NCI-H187 treated with DMSO at 0.1 percent for 48 hours (cell line): ENCODE results near the gene PDE4C.

Experiments
- DNase-seq: peaks from one replicate; lab custom pipeline; 2025; lab: John Stamatoyannopoulos, UW

PDE4C gene

DNA sequence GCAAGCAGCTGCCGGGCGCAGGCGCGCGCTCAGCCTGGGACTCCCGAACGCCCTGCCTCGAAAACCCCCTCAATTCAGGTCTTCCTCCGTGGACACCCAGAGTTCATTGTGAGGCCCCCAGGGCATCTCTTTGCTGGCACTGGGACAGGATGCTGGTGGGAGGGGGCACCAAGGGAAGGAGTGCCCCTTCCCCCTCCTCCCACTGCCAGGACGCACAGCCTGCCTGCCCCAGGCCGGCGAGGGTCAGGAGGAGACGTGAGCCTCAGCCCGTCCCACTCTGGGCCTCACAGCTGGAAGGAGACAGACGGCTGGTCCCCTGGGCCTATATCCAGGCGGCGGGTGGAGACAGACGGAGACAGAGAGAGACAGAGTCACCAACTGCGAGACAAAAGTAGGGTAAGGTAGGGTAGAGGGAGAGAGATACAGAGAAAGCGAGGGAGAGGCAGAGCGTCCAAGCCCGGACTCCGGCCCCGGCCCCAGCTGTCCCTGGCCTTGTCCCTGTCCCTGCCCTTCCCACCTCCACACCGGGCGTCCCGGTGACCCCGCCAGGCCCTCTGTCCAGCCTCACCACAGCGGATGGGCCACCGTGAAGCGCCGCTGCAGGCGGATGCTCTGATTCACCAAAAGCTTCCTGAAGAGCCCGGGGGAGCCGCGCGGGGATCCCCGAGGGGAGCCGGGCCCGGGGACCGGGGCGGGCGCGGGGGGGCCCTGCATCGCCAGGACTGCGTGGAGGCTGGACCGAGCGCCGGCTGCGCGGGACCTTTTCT lies at the start of gene PDE4C:
Gene PDE4C, minus strand, starts transcription at position 737 of the 767 bp plus-strand sequence. Its CDS starts 23 bp downstream, at position 714.
- DNase-seq: no peak

DNA sequence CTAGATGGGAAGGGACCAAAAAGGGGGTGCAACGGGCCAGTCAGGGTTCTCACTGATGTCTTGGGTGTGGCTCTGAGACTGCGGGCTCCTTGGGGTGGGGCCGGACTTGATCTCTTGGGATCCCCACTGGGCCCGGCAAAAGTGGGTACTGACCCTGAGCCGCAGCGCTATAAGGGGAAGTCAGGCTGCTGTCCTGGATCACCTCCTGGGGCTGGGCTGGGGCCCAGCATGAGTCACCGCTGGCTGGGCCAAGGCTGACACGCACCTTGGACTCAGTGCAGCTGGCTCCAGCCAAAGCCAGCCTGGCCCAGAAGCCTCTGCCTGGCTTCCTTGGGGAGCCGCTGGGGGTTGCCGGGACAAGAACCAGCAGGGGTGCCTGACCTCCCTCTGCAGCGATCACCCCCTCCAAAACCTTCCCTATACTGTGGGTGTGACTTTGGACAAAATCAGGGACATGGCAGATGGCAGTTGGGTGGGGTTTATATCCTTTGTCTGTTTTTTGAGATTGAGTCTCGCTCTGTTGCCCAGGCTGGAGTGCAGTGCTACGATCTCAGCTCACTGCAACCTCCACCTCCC lies 48.6 kb upstream of the PDE4C start:
- DNase-seq: no peak

DNA sequence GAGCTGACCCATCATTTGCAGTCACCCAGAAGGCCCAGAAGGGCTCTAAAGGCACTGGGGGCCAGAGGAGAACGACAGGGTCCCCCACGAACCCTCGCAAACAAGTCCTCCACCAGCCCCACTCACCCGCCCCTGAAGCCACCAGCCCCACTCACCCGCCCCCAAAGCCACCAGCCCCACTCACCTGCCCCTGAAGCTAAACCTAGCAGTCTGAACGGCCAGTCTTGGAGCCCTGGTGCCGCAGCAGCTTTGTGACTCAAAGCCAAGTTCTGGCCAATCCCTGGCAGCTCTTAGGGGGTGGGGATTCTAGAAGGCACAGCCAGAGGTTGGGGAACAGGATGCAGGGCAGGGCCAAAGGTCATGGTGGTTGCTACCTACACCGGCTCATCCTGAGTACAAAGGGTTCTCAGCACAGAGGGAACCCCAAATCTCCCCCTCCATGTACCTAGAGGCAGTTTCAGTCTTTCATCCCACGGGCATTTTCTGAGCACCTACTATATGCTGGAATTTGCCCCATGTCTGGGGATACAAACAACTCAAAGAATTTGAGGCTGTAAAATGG lies 48.1 kb upstream of the PDE4C start, which contains the start of gene IQCN:
Gene IQCN, minus strand, starts transcription at position 234 of the 562 bp plus-strand sequence. CDS start 4,974 bp downstream, outside the sequence.
- DNase-seq: no peak

GRCh38 chr19:18273561-18274218 lies 47.5 kb upstream of the PDE4C start:
- DNase-seq: no peak

DNA sequence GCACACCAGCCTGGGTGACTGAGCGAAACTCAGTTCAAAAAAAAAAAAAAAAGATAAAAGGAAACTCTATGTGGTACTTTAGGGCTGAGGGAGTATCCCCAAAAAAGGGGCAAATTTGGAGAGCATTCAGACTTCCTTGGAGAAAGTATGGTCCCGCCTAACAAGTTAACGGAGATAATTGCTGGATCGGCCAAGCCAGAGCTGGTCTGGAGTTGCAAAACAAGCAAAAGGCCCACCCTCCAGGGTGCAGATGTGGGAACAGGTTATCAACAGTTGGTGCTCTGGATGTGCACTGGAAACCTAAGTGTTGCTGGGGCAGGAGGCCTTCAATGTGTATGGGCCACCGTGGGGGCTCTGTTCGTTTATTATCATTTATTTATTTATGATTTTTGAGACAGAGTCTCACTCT lies 45.2 kb upstream of the PDE4C start:
- DNase-seq: no peak

DNA sequence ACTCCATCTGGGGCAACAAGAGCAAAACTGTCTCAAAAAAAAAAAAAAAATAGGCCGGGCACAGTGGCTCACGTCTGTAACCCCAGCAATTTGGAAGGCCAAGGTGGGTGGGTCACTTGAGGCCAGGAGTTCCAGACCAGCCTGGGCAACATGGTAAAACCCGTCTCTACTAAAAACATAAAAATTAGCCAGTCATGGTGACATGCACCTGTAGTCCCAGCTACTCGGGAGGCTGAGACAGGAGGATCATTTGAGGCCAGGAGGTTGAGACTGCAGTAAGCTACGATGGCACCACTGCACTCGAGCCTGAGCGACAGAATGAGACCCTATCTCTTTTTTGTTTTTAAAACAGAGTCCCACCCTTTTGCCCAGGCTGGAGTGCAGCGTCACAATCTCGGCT lies 44.1 kb upstream of the PDE4C start:
- no peak for DNase-seq

GRCh38 chr19:18269070-18269723 lies 43.0 kb upstream of the PDE4C start:
- no peak for DNase-seq

DNA sequence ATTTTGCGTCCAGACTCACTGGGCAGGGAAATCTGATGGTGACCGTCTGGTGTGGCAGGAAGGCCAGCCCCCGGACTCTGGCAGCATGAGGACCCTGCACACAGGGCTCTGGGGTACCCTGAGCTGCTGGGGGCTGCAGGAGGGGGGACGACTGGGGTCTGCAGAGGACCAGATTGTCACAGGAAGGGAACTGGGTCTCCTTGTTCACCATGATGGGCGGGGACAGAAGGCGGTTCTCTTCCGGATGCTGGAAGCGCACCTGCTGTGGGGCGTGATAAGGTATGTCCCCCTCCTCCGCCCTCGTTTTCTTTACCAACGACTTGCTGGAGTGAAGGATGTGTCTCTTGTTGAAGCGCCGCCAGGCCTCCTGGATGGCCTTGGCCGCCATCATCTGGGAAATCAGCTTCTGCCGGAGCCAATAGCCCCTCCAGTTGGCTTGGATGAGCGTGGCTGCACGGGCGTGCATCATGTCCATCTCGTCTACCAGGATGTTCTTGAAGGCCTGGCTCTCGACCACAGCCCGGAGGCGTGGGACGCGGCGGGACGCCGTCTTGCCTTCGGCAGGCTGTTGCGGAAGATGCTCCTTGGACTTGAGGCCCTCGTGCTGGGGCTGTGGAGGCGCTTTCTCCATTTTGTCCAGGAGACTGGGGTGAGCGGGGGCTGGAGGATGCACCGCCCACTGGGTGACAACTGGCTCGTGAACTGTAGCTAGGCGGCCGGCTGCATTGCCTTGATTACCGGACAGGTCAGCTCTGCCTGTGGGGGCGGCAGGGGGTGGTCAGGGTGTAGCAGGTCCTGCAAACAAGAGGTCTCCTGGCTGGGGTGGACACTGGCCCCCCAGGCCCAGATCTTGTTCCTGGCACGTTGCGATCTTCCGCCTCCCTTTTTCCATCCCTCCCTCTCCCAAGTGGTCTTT lies 40.8 kb upstream of the PDE4C start:
- DNase-seq: no peak

DNA sequence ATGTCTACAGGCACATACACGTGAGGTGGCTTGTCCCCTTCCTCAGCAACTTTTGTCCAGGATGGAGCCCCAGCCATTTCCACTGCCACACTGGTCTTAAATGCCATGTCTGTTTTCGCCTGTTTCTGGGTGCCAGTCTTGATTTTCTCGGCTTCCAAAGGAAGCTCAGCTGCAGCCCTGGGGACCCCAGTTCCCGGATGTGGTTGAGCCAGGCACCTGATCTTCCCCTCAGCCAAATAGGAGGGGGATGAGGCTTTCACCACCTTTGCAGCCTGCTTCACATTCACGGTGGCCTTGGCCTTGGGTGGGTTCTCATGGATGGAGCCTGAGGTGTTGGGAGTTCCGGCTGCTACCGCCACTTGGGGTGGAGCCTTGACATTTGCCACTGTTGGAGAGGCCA lies 39.3 kb upstream of the PDE4C start:
- no peak for DNase-seq

DNA sequence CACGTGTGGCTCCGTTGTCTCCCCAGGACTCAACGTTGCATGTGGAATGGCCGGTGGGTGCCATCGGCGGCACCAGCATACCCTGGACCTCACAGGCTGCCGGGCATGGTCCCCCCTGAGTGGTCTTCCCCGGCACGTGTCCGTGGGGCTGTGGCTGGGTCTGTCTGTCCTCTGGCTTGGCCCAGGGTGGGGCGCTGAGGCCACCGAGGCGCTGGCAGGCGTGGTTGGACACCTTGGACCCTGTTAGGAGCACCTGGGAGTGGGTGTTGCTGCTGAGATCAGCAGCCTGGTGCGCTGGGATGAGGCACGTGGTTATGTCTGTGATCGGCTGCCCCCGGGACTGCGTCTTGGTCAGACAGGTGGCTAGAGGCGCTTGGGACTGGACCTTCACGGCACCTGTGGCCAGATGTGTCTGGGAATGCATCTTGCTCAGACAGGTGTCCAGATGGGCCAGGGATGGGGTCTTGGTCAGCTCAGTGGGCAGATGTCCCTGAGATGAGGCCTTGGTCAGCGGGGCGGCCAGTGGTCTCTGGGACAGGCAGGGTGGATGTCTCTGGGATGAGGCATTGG lies 38.8 kb upstream of the PDE4C start:
- no peak for DNase-seq

DNA sequence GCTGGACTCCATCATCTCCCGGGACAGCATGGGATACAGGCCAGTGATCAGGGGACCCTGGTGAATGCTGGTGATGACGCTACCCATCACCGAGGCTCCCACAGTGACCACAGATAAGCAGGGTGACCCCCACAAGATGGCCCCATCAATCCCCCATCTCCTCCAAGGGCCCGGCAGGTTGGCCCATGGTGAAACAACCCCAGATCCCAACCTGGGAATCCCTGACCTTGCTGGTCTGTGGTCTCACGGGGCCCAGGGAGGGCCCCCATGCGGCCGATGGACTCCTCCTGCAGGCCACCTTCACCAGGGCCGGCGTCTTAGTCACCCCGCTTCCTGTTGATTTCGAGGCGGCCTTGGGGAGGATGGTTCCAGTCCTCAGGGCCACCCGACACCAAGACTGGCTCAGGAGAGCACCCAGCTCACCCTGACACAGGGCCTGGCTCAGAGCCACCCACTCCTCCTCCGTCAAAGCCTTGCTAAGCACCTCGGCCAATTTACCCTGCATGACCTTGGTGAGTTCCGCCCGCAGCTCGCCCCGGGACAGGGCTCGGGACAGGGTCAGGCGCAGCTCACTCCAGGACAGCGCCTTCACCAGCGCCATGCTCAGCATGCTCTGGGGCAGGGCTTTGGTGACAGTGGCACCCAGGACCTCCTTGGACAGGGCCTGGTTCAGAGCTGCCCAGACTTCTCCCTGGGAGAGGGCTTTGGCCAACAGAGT lies 38.1 kb upstream of the PDE4C start:
- no peak for DNase-seq

- no peak for DNase-seq
Observed at GRCh38 chr19:18263324-18264136, 37.3 kb upstream of the PDE4C start.

- no peak for DNase-seq
Observed at GRCh38 chr19:18262917-18263316, 36.7 kb upstream of the PDE4C start.

DNA sequence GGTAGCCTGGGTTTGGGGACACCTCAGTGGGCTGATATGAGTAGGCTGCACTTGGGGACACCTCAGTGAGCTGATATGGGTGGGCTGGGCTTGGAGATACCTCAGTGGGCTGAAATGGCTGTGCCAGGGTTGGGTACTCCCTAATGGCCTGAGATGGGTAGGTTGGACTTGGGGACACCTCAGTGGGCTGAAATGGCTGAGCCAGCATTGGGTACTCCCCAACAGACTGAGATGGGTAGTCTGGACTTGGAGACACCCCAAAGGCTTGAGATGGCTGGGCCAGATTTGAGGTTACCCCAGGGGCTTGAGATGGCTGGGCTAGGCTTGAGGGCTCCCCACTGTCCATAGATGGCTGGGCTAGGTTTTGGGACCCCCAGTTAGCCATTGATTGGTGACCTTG lies 35.9 kb upstream of the PDE4C start:
- DNase-seq: no peak

DNA sequence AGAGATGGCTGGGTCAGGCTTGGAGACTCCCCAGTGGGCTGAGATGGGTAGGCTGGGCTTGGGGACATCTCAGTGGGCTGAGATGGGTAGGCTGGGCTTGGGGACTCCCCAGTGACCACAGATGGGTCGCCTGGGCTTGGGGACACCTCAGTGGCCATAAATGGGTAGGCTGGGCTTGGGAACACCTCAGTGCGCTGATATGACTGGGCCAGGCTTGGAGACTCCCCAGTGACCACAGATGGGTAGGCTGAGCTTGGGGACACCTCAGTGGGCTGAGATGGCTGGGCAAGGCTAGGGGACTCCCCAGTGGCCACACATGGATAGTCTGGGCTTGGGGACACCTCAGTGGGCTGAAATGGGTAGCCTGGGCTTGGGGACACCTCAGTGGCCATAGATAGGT lies 35.2 kb upstream of the PDE4C start:
- no peak for DNase-seq

DNA sequence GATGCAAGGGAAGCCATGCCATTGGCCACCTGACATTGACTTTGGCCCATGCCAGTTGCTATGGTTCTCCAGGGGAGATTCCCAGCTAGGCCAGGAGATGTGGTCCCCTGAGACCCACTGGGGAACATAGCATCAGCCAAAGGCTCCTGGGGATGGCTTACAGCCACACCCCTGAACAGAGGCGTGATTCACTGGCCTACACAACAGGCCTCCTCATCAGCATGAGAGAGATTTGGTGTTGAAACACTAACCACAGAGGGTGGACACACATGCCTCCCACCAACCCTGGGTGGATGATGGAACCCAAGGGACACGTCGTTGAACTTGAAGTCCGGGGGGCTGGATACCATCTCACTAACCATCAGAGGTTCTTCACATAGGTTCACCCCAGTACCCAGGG lies 33.7 kb upstream of the PDE4C start:
- no peak for DNase-seq

DNA sequence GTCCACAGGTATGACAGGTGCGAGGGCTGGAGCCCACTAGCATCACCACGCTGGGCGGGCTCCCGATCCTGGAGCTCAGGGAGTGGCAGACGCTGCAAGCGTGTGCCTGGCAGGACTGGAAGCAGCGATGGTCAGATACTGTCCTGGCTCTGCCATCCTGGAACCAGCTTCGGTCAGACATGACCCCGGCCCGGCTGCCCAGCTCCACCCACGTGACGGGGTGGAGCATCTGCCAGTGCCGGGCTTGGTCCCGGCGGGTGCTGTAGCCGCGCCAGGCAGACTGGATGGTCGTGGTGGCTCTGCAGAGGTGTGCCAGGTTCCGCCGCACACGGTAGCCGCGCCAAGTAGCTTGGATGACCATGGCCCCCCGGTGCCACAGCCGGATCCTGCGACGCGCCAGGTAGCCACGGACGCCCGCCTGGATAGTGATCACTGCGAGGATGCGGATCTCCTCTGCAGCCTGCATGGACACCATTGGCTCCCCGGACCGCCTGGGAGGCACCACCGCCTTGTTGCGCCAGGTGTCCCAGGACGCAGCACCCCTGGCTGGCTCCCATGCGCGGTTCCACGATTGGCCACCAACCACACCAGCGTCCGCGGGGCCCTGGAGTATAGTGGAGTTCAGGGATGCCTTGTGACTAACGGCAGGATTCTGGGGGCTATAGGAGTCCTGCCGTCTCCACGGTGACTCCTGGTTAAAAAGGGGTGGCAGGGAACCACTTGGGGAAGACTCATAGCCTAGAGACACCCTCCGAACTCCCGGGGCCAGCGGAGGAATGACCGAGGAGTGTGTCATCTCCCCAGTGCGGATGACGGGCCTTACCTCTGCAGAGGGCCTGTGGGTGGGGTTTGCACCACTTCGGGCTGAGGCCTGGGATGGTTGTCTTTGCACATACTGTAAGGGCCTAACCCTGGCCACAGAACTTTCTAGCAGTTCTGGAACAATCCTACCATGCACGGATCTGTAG lies 31.5 kb upstream of the PDE4C start:
- no peak for DNase-seq
